HUDEP-2 (cell line): ENCODE measurements around the gene S100A8.

ENCODE experiments used
- DNase-seq, 76 experiments: peaks; one replicate each; lab custom pipeline; 2025; ENCODE audit not compliant: unreplicated experiment in 76 of 76; lab: John Stamatoyannopoulos, UW

The S100A8 gene

GRCh38 chr1:153393926-153394325 lies 3.1 kb upstream of the S100A8 start:
- DNase-seq: peak in 1 of 76 experiments; percentile 1

DNA sequence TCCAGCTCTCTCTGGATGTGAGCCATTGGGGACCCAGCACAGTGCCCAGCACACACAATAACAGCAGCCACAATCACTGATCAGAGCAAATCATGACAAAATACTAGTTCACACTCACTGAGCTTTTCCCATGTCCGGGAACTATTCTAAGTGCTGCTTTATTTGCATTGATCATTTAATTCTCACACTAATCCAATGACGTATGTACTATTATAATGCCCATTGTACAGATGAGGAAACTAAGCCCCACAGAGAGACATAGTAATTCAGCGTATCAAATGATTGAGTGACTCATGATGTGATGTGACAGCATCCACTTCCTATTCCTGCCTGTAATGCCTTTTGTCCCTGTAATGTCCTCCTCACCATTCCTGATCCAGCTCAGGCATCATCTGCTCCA lies 1.9 kb upstream of the S100A8 start:
- no peak for DNase-seq

GRCh38 chr1:153392258-153392657 lies 1.4 kb upstream of the S100A8 start:
- no peak for DNase-seq

- peak in 3 of 76 experiments; percentile 4 to 9 (median 8) for DNase-seq
Measured at GRCh38 chr1:153389973-153390879, 647 bp downstream of the S100A8 start.

DNA sequence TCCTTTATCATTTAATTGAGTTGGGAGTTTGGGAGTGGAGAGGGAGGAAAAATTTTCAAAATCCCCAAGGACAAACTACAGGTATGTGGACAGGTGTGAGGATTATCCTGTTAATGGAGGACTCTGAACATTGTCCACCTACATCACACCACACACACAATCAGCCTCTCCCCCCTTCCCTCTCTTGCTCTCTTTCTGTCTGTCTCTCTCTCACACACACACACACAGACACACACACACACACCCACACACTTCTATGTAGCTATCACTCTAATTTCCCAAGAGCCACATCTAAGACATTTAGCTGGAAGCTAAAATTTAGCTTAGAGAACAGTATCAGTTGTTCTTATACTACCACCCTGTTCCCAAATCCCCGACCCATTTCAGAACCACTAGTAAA lies 1.5 kb downstream of the S100A8 start:
- no peak for DNase-seq

- DNase-seq: no peak
Measured at GRCh38 chr1:153387785-153388184, 3.1 kb downstream of the S100A8 start.

DNA sequence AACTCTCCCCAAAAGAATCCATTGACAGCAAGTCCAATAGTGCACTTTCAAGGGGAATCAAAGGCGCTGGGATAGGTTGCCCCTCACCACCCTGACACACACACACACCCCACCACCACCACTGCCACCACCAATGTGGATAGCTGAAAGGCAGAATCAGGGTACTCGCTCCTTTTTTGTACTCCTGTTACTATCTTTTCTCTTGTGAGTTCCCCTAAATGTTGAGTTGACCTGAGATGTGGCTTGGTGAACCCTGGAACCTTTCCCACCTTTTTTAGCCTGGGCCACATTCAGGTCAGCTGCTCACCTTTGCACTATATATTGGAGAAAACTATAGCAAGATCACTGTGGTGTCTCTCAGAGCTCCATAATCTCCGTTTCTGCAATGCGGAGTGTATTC lies 3.9 kb downstream of the S100A8 start:
- no peak for DNase-seq

DNA sequence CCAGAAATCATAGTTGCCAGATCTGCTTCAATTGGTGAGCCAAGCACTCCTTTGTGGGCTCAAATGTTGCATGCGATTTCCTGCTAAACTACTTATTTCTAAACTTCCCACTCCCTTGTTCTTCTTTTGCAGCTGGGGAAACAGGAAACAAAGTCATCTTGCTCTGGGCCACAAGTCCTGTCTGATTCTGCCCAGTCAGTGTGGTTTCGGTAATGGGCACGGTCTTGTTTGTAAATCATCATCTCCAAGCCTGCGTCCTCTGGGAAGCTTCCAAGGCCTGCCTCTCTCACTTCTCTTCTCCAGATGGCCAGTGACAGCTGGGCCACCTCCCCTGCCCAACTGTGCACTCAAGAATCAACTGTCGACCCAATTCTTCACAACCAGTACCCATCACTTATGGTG lies 4.4 kb downstream of the S100A8 start:
- no peak for DNase-seq

GRCh38 chr1:153384958-153385580 lies 5.8 kb downstream of the S100A8 start:
- DNase-seq: no peak

DNA sequence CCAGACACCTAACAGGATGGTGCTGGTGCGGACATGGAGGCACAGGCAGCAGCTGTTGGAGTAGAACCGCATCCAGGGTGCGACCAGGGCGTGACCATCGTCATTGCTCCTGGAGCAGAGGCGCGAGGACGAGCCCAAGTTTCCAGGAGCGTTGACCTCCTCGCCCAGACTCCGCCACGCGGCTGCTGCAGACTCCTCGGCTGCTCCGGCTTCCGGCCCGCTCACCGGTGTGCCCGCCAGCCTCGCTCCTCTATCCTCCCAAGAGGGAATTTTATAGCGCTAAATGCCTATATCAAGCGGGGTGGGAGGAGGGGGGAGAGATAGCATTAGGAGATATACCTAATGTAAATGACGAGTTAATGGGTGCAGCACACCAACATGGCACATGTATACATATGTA lies 10.2 kb downstream of the S100A8 start:
- DNase-seq: no peak

- DNase-seq: no peak
Measured at GRCh38 chr1:153379591-153379990, 11.3 kb downstream of the S100A8 start.

- no peak for DNase-seq
Measured at GRCh38 chr1:153375511-153375910, 15.4 kb downstream of the S100A8 start, which contains the start of gene S100A12. Gene S100A12 (minus strand): TSS chr1:153375621. CDS start chr1:153374592, 1,029 bp downstream.

DNA sequence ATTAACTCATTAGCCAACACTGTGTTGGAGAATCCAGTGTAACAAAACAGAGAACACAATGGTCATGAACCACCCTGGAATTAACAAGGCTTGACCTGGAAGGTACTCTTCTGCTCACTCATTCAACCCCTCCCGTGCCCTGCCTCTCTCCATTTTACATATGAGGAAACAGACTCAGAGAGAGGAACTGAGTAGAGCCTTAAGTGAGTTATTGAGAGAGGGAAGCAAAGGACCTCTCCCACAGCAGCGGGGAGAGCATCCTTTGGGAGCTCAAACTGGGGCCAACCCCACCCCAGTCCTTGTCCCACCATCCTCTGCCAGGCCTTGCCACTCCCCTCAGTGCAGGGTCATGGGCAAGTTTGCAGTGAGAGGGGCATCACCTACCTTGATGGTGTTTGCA lies 16.8 kb downstream of the S100A8 start:
- no peak for DNase-seq

DNA sequence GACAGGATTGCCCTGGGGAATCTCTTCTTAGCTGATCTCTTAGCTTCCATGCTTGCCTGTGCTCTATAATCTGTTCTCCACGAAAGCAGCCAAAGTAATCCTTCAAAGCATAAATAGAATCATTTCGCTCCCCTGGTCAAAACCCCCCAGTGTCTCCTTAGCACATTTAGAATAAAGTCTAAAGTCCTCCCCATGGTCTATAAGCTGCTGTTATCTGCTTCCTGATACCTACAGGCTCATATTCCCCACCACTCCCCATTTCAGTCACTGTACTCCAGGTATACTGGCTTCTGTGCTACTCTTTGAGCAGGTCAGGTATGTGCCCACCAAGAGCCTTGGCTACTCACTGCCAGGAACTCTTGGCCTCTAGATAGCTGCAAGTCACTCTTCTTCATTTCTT lies 18.3 kb downstream of the S100A8 start:
- no peak for DNase-seq

GRCh38 chr1:153371231-153371630 lies 19.6 kb downstream of the S100A8 start:
- no peak for DNase-seq

GRCh38 chr1:153370146-153370545 lies 20.7 kb downstream of the S100A8 start:
- no peak for DNase-seq

DNA sequence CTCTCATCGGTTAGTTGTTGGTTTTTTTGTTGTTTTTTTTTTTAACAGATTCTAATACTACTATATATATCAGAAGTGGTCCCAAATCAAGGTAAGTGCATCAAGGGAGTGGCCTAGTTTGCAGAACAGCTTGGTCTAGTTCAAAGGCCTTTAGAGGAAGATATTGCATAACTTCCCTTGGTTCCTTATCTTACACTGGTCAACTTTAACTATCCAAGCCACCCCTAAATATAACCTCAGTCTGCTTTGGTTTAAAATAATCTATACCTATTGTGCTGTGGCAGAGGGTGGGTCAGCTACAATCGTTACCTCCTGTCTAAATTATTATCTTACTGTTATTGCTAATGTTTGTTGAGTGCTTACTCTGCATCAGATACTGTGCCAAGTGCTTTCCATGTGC lies 22.4 kb downstream of the S100A8 start:
- DNase-seq: no peak

GRCh38 chr1:153367090-153367489 lies 23.8 kb downstream of the S100A8 start:
- no peak for DNase-seq

- no peak for DNase-seq
Measured at GRCh38 chr1:153366261-153366660, 24.6 kb downstream of the S100A8 start.

- no peak for DNase-seq
Measured at GRCh38 chr1:153365696-153366095, 25.2 kb downstream of the S100A8 start.

- DNase-seq: no peak
Measured at GRCh38 chr1:153364766-153365666, 25.9 kb downstream of the S100A8 start.
